Neural progenitor cell (in vitro differentiated cells): ENCODE measurements around the gene PLEK.

Experiments used
- CTCF ChIP-seq: fragments of 200-600 bp; sonication (generic); IDR thresholded peaks from 2 replicates; pipeline ENCODE4 v1.5.1; 2017; ENCODE audit warnings: antibody characterized with exemption, mild to moderate bottlenecking
- EZH2 ChIP-seq: fragments of 200-600 bp; sonication (generic); IDR thresholded peaks from 2 replicates; pipeline ENCODE4 v1.6.1; 2017; ENCODE audit warnings: antibody characterized with exemption, mild to moderate bottlenecking, moderate library complexity

GRCh38 chr2:68388358-68388757 is 23.3 kb downstream of the PLEK start:
- TF ChIP-seq CTCF, result no peak
- no peak for TF ChIP-seq EZH2
